HepG2 (cell line): ENCODE data around the gene PXT1. TPM values are rescaled to one million over a fixed set of nuclear protein-coding genes. Genes with fewer than 3 reads are reported as not detected.

ENCODE experiments used
- CEBPB ChIP-seq: IDR thresholded peaks from 2 replicates; pipeline ENCODE4 v1.6.1; 2011; ENCODE audit warnings: low read depth, low read length, improper control_type of control experiment, borderline replicate concordance
- CSRNP2 ChIP-seq: sonication (generic); formaldehyde crosslinking; conservative IDR thresholded peaks from 2 replicates; pipeline ENCODE4 v1.8.0; 2022; ENCODE audit warnings: low read depth, missing genetic modification reagents
- GLMP ChIP-seq: sonication (generic); formaldehyde crosslinking; IDR thresholded peaks from 2 replicates; pipeline ENCODE4 v1.9.0; 2021; ENCODE audit warnings: missing genetic modification reagents, mild to moderate bottlenecking, borderline replicate concordance
- HMG20A ChIP-seq: IDR thresholded peaks from 2 replicates; pipeline ENCODE4 v1.6.1; 2016; ENCODE audit warnings: borderline replicate concordance
- KDM3A ChIP-seq: IDR thresholded peaks from 2 replicates; pipeline ENCODE4 v1.6.1; 2018; ENCODE audit warnings: low read depth, missing compliant biosample characterization
- MYC ChIP-seq: sonication (generic); formaldehyde crosslinking; IDR thresholded peaks from 2 replicates; pipeline ENCODE4 v1.9.0; 2021; ENCODE audit warnings: missing genetic modification reagents, borderline replicate concordance
- NR2C2 ChIP-seq: sonication (generic); formaldehyde crosslinking; IDR thresholded peaks from 2 replicates; pipeline ENCODE4 v1.4.0; 2020; ENCODE audit warnings: missing genetic modification reagents, mild to moderate bottlenecking, moderate library complexity, borderline replicate concordance
- NR2F1 ChIP-seq, 2 experiments: fragments of 450-650 bp in 1 of 2; formaldehyde crosslinking in 1 of 2; IDR thresholded peaks; 2 replicates each; pipeline versions ENCODE4 v1.5.0 to v1.6.1; 2016 to 2020; ENCODE audit warnings: mild to moderate bottlenecking in 1 of 2, missing compliant biosample characterization in 1 of 2, missing genetic modification reagents in 1 of 2, moderate library complexity in 1 of 2
- NR3C1 ChIP-seq: sonication (generic); formaldehyde crosslinking; IDR thresholded peaks from 2 replicates; pipeline ENCODE4 v1.4.0; 2020; ENCODE audit warnings: missing genetic modification reagents
- SIN3B ChIP-seq: fragments of 150-350 bp; IDR thresholded peaks from 2 replicates; pipeline ENCODE4 v1.6.1; 2014; ENCODE audit warnings: low read length
- TBX3 ChIP-seq: fragments of 450-650 bp; IDR thresholded peaks from 2 replicates; pipeline ENCODE4 v1.6.1; 2017; ENCODE audit warnings: antibody characterized with exemption, mild to moderate bottlenecking, inconsistent platforms, borderline replicate concordance
- ZBTB39 ChIP-seq: sonication (generic); formaldehyde crosslinking; IDR thresholded peaks from 2 replicates; pipeline ENCODE4 v1.5.0; 2020; ENCODE audit warnings: missing genetic modification reagents
- ZNF232 ChIP-seq: sonication (generic); formaldehyde crosslinking; IDR thresholded peaks from 2 replicates; pipeline ENCODE4 v1.4.0; 2020; ENCODE audit warnings: missing genetic modification reagents, borderline replicate concordance
- ZNF547 ChIP-seq: sonication (generic); formaldehyde crosslinking; IDR thresholded peaks from 2 replicates; pipeline ENCODE4 v1.5.1; 2020; ENCODE audit warnings: mild to moderate bottlenecking, missing genetic modification reagents
- ZNF768 ChIP-seq: sonication (generic); formaldehyde crosslinking; IDR thresholded peaks from 2 replicates; pipeline ENCODE4 v1.4.0; 2020; ENCODE audit warnings: missing genetic modification reagents
- polyA plus RNA-seq, 8 experiments: library from polyadenylated mRNA; depleted of rRNA in 3 of 8; stranded (reverse) in 7 of 8; unstranded in 1 of 8; fragments of >200 nt; fragmentation: Illumina TruSeq in 4 of 8; extraction: Trizol in 4 of 8; gene quantifications; 2 replicates each; pipeline versions ENCODE4 v1.2.1 to v1.2.3, GENCODE V29; 2011 to 2016; ENCODE audit warnings: low read depth in 4 of 8, missing spikeins in 1 of 8, mixed read lengths in 1 of 8; ENCODE audit not compliant: insufficient read depth in 1 of 8
- total RNA-seq, 5 experiments: library from RNA; depleted of rRNA; stranded (reverse); fragments of >200 nt; fragmentation: Illumina TruSeq; extraction: Trizol; gene quantifications; 2 replicates each; pipeline ENCODE4 v1.2.3, GENCODE V29; 2016; ENCODE audit warnings: low read depth in 1 of 5
- TF ChIP-seq, protein P1 (sequence below): sonication (generic); formaldehyde crosslinking; IDR thresholded peaks from 2 replicates; pipeline ENCODE4 v1.8.0; 2022; ENCODE audit warnings: missing genetic modification reagents, mild to moderate bottlenecking, moderate library complexity, borderline replicate concordance
- TF ChIP-seq, protein P2 (sequence below): sonication (generic); formaldehyde crosslinking; IDR thresholded peaks from 2 replicates; pipeline ENCODE4 v1.8.1; 2023; ENCODE audit warnings: mild to moderate bottlenecking, inconsistent platforms, moderate library complexity, missing genetic modification reagents, borderline replicate concordance
- TF ChIP-seq, protein P3 (sequence below): IDR thresholded peaks from 2 replicates; pipeline ENCODE4 v1.6.1; 2012; ENCODE audit warnings: low read depth, low read length, improper control_type of control experiment

PXT1 gene
- total and polyA plus RNA-seq, 2 of the 13 experiments (the other 11 are each of a cell fraction or from before 2014, with no cell fraction given) = 0.04 TPM; not detected in 1

DNA sequence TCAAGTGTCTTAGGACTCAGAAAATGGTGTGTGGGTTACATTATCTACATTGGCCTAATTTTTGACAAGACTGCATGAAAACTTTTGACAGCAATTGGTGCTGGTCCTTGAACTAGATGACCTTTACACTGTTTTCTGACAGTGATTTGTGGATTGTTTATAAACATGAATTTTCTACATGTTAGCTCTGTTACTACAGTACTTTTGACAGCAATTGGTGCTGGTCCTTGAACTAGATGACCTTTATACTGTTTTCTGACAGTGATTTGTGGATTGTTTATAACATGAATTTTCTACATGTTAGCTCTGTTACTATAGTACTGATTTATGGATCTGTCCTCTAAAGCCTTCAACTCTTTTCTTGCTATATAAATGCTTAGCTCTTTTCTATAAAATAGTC is 16.8 kb upstream of the PXT1 start (continued):
- TF ChIP-seq ZBTB39 (CRISPR knock-in tag) = peak; percentile 71; the same call in 1 of the 2 replicates
- TF ChIP-seq ZNF232 (CRISPR knock-in tag) = no peak
- no peak for TF ChIP-seq ZNF768
- no peak for TF ChIP-seq ZNF547 (CRISPR knock-in tag)
- TF ChIP-seq NR3C1 (CRISPR knock-in tag) = no peak
- TF ChIP-seq, protein P1, sequence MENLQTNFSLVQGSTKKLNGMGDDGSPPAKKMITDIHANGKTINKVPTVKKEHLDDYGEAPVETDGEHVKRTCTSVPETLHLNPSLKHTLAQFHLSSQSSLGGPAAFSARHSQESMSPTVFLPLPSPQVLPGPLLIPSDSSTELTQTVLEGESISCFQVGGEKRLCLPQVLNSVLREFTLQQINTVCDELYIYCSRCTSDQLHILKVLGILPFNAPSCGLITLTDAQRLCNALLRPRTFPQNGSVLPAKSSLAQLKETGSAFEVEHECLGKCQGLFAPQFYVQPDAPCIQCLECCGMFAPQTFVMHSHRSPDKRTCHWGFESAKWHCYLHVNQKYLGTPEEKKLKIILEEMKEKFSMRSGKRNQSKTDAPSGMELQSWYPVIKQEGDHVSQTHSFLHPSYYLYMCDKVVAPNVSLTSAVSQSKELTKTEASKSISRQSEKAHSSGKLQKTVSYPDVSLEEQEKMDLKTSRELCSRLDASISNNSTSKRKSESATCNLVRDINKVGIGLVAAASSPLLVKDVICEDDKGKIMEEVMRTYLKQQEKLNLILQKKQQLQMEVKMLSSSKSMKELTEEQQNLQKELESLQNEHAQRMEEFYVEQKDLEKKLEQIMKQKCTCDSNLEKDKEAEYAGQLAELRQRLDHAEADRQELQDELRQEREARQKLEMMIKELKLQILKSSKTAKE (CRISPR knock-in tag) = no peak
- TF ChIP-seq MYC (CRISPR knock-in tag) = no peak
- peak; percentile 90 for TF ChIP-seq HMG20A (CRISPR knock-in tag)
- TF ChIP-seq CEBPB = no peak
- 0 out of 2 replicates have a peak, but pooled peaks have one; percentile 39 for TF ChIP-seq NR2C2 (CRISPR knock-in tag)
- TF ChIP-seq, protein P2, sequence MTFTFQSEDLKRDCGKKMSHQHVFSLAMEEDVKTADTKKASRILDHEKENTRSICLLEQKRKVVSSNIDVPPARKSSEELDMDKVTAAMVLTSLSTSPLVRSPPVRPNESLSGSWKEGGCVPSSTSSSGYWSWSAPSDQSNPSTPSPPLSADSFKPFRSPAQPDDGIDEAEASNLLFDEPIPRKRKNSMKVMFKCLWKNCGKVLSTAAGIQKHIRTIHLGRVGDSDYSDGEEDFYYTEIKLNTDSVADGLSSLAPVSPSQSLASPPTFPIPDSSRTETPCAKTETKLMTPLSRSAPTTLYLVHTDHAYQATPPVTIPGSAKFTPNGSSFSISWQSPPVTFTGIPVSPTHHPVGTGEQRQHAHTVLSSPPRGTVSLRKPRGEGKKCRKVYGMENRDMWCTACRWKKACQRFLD (CRISPR knock-in tag) = no peak
- no peak for TF ChIP-seq CSRNP2 (CRISPR knock-in tag)
- peak; percentile 57 to 89; a peak in 3 of 4 replicates for TF ChIP-seq NR2F1 (CRISPR knock-in tag; IDR thresholded peaks at IDR 0.05)
- no peak for TF ChIP-seq SIN3B
- TF ChIP-seq KDM3A = no peak
- TF ChIP-seq, protein P3, sequence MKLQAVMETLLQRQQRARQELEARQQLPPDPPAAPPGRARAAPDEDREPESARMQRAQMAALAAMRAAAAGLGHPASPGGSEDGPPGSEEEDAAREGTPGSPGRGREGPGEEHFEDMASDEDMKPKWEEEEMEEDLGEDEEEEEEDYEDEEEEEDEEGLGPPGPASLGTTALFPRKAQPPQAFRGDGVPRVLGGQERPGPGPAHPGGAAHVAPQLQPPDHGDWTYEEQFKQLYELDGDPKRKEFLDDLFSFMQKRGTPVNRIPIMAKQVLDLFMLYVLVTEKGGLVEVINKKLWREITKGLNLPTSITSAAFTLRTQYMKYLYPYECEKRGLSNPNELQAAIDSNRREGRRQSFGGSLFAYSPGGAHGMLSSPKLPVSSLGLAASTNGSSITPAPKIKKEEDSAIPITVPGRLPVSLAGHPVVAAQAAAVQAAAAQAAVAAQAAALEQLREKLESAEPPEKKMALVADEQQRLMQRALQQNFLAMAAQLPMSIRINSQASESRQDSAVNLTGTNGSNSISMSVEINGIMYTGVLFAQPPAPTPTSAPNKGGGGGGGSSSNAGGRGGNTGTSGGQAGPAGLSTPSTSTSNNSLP = peak; percentile 68
- peak; percentile 73; the same call in 1 of the 2 replicates for TF ChIP-seq TBX3
- TF ChIP-seq GLMP (CRISPR knock-in tag) = no peak
